Smooth muscle cell (in vitro differentiated cells): ENCODE measurements around the gene CYB5B. TPM values are rescaled to one million over a fixed set of nuclear protein-coding genes. Genes with fewer than 3 reads are reported as not detected.

ENCODE experiments used
- DNase-seq: peaks from one replicate; lab custom pipeline; 2025; ENCODE audit not compliant: unreplicated experiment; lab: John Stamatoyannopoulos, UW
- H2AFZ ChIP-seq: fragments of 200-600 bp; sonication (generic); 2 replicates; pipeline ENCODE4 v1.6.0; 2016; ENCODE audit warnings: antibody characterized with exemption, low read depth, mild to moderate bottlenecking
- H3F3A ChIP-seq: fragments of 200-600 bp; sonication (generic); 2 replicates; pipeline ENCODE4 v1.6.0; 2017; ENCODE audit warnings: antibody characterized with exemption, low read depth
- H3K27ac ChIP-seq: fragments of 200-600 bp; sonication (generic); 2 replicates; pipeline ENCODE4 v1.5.1; 2016; ENCODE audit warnings: low read depth, mild to moderate bottlenecking
- H3K27me3 ChIP-seq: fragments of 200-600 bp; sonication (generic); 2 replicates; pipeline ENCODE4 v1.6.1; 2016; ENCODE audit warnings: low read depth, mild to moderate bottlenecking
- H3K36me3 ChIP-seq: fragments of 200-600 bp; sonication (generic); 2 replicates; pipeline ENCODE4 v1.5.1; 2016; ENCODE audit warnings: low read depth
- H3K4me1 ChIP-seq: fragments of 200-600 bp; sonication (generic); 2 replicates; pipeline ENCODE4 v1.5.1; 2016; ENCODE audit warnings: low read depth
- H3K4me2 ChIP-seq: fragments of 200-600 bp; sonication (generic); 2 replicates; pipeline ENCODE4 v1.6.0; 2016; ENCODE audit warnings: mild to moderate bottlenecking
- H3K4me3 ChIP-seq: fragments of 200-600 bp; sonication (generic); 2 replicates; pipeline ENCODE4 v1.5.1; 2016; ENCODE audit warnings: mild to moderate bottlenecking
- H3K79me2 ChIP-seq: fragments of 200-600 bp; sonication (generic); 2 replicates; pipeline ENCODE4 v1.6.0; 2016; ENCODE audit warnings: low read depth, mild to moderate bottlenecking
- H3K9ac ChIP-seq: fragments of 200-600 bp; sonication (generic); 2 replicates; pipeline ENCODE4 v1.6.0; 2016; ENCODE audit warnings: low read depth
- H3K9me3 ChIP-seq: fragments of 200-600 bp; sonication (generic); replicated peaks from 2 replicates; pipeline ENCODE4 v1.5.1; 2016; ENCODE audit warnings: low read depth
- H4K20me1 ChIP-seq: fragments of 200-600 bp; sonication (generic); 2 replicates; pipeline ENCODE4 v1.6.0; 2016; ENCODE audit warnings: low read depth
- CTCF ChIP-seq: fragments of 200-600 bp; sonication (generic); IDR thresholded peaks from 2 replicates; pipeline ENCODE4 v1.5.1; 2017; ENCODE audit warnings: borderline replicate concordance, mild to moderate bottlenecking, antibody characterized with exemption; ENCODE audit not compliant: insufficient read depth, poor library complexity, severe bottlenecking
- WGBS: methylation state at CpG from one replicate; pipeline ENCODE4 v1.1.7; 2016; ENCODE audit warnings: low lambda C conversion rate; 5-methylcytosine and 5-hydroxymethylcytosine counted together
- polyA plus RNA-seq: library from polyadenylated mRNA; unstranded; fragments of >200 nt; fragmentation: Nextera tagmentation; extraction: Ambion mirVana; gene quantifications from 2 replicates; pipeline ENCODE4 v1.2.1, GENCODE V29; 2016
- total RNA-seq: library from RNA; depleted of rRNA; stranded (reverse); fragments of >200 nt; gene quantifications from 2 replicates; pipeline ENCODE4 v1.2.3, GENCODE V29; 2014

The CYB5B gene
- total and polyA plus RNA-seq, 2 experiments from 2014 or later = 64.0 to 99.8 TPM

GRCh38 chr16:69479775-69480174 is 55.4 kb downstream of the CYB5B start:
- H3K9me3 ChIP-seq = no peaks in the 10 kb centered on the region
- no peak for DNase-seq

GRCh38 chr16:69481901-69482341 is 57.5 kb downstream of the CYB5B start:
- no peaks in the 10 kb centered on the region for H3K36me3 ChIP-seq
- no peaks in the 10 kb centered on the region for H3K4me1 ChIP-seq
- H3K4me3 ChIP-seq = no peak overlapping the region
- H3K79me2 ChIP-seq = no peaks in the 10 kb centered on the region
- H3F3A ChIP-seq = no peaks in the 10 kb centered on the region
- H3K4me2 ChIP-seq = no peak overlapping the region
- no peak for DNase-seq
- TF ChIP-seq CTCF = no peak
- WGBS = 85% methylated on average over 12 of the region's 12 CpGs
- H3K9me3 ChIP-seq = no peaks in the 10 kb centered on the region
- no peak overlapping the region for H3K9ac ChIP-seq
- no peak overlapping the region for H3K27ac ChIP-seq
- no peaks in the 10 kb centered on the region for H4K20me1 ChIP-seq
- no peaks in the 10 kb centered on the region for H3K27me3 ChIP-seq
- no peak overlapping the region for H2AFZ ChIP-seq

More at GRCh38 chr16:69479775-69480174, 55.4 kb downstream of the CYB5B start:
- Histone ChIP-seq H3K27ac (no peak overlapping the region), H3K9ac (no peak overlapping the region), H4K20me1 (no peaks in the 10 kb centered on the region), H3K4me2 (no peak overlapping the region), H2AFZ (no peak overlapping the region), H3K36me3 (no peaks in the 10 kb centered on the region), H3K79me2 (no peaks in the 10 kb centered on the region), H3K4me3 (no peak overlapping the region), H3K4me1 (no peaks in the 10 kb centered on the region), H3K27me3 (no peaks in the 10 kb centered on the region), H3F3A (no peaks in the 10 kb centered on the region)
- TF ChIP-seq CTCF = no peak
- 97% methylated on average over 3 of the region's 3 CpGs for WGBS

DNA sequence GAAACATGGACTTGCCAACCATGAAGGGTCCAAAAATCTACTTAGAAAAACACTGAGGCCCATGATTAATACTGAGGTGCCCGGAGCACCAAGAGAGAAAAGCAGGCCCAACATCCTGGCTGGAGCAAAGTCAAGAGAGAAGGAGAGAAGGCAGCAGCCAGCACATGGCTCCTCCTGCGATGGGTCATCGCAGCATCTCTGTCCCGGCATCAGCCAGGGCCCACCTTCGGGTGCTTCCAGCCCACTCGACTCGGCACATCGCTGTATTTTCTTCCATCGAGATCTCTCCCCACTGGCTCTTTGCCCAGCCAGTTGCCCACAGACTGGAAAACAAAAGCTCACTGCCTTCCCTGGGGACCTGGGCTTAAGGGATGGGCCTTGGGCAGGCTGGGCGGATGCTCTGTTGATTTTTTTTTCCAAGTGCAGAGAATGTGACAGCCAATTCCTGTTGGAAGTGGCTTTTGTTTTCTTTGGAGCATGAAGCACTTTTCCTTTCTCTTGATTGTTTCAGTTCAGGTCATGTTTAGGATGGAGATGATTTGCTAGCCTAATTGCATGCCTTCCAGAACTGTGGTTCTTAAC is 58.1 kb downstream of the CYB5B start:
- Histone ChIP-seq H4K20me1 (no peaks in the 10 kb centered on the region), H3K9ac (no peak overlapping the region), H3K79me2 (no peaks in the 10 kb centered on the region), H3K36me3 (no peaks in the 10 kb centered on the region), H3K4me3 (no peak overlapping the region), H3K27ac (no peak overlapping the region), H2AFZ (no peak overlapping the region), H3K4me1 (no peaks in the 10 kb centered on the region), H3K4me2 (no peak overlapping the region), H3K9me3 (no peaks in the 10 kb centered on the region), H3K27me3 (no peaks in the 10 kb centered on the region), H3F3A (no peaks in the 10 kb centered on the region)
- no peak for DNase-seq
- 94% methylated on average over 10 of the region's 10 CpGs for WGBS
- no peak for TF ChIP-seq CTCF

GRCh38 chr16:69483611-69484010 is 59.2 kb downstream of the CYB5B start:
- H3K4me1 ChIP-seq = no peaks in the 10 kb centered on the region
- H3K4me2 ChIP-seq = no peak overlapping the region
- H3K79me2 ChIP-seq = no peaks in the 10 kb centered on the region
- no peaks in the 10 kb centered on the region for H3K27me3 ChIP-seq
- 57% methylated on average over 5 of the region's 5 CpGs for WGBS
- H3K4me3 ChIP-seq = no peak overlapping the region
- H3K27ac ChIP-seq = no peak overlapping the region
- H3K9me3 ChIP-seq = no peaks in the 10 kb centered on the region
- no peaks in the 10 kb centered on the region for H3F3A ChIP-seq
- no peaks in the 10 kb centered on the region for H3K36me3 ChIP-seq
- DNase-seq = no peak
- no peak for TF ChIP-seq CTCF
- no peaks in the 10 kb centered on the region for H4K20me1 ChIP-seq
- no peak overlapping the region for H2AFZ ChIP-seq
- H3K9ac ChIP-seq = no peak overlapping the region
